Kasumi-1 (cell line): Measurements from ENCODE around the gene DUSP1.

Source experiments
- DNase-seq, 2 experiments: peaks; one replicate each; lab custom pipeline; 2025; lab: John Stamatoyannopoulos, UW

Gene DUSP1

GRCh38 chr5:172724242-172725183 lies 46.5 kb downstream of the DUSP1 start:
- DNase-seq = no peak

DNA sequence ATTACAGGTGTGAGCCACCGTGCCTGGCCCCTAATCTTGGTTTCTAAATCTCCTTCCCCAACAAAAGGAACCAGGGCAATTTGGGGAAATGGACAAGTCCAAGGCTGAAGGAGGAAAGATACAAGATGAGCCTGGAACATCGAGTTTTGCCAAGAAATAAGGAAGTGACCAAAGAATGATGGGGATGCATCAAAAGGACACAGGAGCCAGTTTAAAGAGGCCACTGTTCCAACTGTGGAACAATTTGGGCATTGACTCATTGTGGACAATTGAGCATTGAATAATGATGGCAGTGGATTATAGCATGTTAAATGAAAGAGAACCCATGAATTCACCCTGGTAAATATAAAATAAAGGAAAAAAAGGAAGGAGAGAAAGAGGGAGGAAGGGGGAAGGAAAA lies 47.5 kb downstream of the DUSP1 start:
- no peak for DNase-seq

DNA sequence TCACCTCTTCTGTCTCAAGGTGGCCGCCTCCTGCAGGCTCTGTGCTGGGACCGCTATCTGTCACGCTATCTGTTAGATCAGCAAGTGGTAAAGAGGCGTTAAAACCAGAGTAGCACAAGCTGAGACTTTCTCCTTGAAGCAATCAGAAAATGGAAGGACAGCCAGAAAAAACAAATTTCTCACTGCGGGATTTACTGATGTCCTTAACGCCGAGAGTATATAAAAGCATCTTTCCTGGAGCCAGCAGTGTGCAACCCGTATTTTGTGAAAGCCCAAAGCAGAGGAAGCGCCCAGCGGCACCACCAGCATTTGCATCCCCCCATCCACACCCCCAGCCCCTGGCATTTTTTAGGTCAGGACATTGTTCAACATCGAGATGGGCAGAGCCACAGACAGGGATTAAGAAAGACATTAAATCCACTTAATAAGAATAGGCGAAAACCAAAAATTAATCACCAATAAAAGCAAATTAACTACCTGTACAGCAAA lies 48.6 kb downstream of the DUSP1 start:
- no peak for DNase-seq

DNA sequence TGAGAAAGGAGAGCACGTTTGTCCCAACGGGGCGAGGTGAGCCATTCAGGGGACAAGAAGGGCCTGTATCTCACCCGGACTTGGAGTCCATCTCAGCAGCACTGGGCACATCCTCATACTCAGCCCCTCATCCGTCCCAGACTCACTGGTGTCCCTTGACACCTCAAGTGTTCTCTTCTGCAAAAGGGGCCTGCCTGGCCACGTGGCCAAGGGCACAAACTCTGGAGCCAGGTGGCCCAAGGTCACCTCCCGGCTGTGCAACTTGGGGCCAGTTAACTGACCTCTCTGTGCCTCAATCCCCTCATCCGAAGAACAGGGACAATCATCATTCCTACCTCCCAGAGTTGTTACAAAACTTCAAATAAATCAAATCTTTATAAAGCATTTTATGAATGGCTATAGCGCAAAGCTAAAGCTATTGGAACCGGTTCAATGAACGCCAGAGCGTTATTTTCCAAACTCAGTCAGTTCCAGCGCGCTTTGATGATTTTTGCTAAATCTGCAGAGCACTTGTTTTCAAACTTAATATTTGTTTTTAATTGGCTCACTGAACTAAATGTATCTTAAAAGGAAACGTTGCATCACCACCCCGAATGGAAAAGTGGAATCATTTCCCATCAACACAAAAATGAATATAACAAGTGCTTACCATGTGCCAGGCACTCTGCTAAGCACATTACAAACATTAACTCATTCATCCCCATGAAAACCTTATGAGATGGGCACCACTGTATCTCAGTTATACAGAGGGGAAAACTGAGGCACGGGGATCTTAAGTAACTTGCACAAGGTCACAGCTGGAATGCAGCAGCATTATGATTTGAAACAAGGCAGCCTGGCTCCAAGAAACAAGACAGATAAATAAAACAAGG lies 49.3 kb downstream of the DUSP1 start:
- no peak for DNase-seq

DNA sequence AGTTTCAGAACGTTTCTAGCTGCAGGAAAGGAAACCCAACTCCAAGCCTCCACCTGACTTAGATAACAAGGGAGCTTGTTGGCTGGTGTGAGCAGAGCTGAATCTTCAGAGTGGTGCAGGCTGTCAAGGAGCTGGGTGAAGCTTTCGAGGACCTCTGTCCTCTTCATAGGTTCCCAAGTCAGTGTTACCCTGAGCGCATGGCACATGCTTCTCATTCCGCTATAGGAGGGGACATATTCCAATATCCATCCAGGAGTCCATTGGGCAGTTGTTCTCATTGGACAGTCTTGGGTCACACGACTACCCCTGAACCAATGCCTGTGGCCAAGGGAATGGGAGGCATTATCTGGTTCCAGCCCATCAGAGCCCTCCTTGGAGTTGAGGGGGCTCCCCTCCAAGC lies 50.3 kb downstream of the DUSP1 start:
- no peak for DNase-seq

DNA sequence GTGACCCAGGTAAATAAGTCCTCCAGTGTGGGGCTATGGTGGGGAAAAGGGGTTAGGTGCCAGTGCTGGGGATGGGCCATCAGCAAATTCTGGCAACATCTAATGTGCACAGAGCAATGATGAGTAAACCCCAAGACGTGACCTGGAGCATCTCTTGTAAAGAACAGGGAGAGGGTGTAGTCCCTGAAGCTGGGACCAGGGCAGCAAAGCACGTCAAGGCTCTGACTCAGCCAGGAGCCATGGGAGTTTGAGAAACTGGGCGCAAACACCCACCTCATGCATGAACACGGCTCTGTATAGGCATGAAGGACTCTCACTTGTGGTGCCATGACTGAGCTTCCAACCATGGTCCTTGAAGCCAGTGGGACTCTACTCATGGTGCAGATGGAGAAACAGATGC lies 51.8 kb downstream of the DUSP1 start:
- no peak for DNase-seq

GRCh38 chr5:172718527-172719114 lies 52.4 kb downstream of the DUSP1 start:
- no peak for DNase-seq
